Right cardiac atrium (tissue), 5 donors: ENCODE measurements around the gene STPG4. TPM values are rescaled to one million over a fixed set of nuclear protein-coding genes. Genes with fewer than 3 reads are reported as not detected.
"Not testable (repeated sequence)": the region's sequence is repeated elsewhere in the genome, so short reads cannot be mapped to it uniquely, and the experiment has no call there.

Experiments used
- ATAC-seq, 2 donors: fragments of 200-7000 bp; cut with Tn5 transposase; one replicate each; pipeline versions ENCODE4 v1.8.0 to v1.9.1; 2020; ENCODE audit warnings: moderate library complexity in 2 of 2, mild to moderate bottlenecking in 1 of 2
- DNase-seq, 3 donors: peaks; one replicate each; pipeline ENCODE4 v3.0.0-alpha.2; 2020
- H3K27ac ChIP-seq: one replicate; pipeline ENCODE4 v1.5.1; 2013; ENCODE audit warnings: mild to moderate bottlenecking, low read length, control low read depth, moderate library complexity
- H3K27me3 ChIP-seq: one replicate; pipeline ENCODE4 v1.6.1; 2013; ENCODE audit not compliant: control insufficient read depth, insufficient read depth
- H3K4me1 ChIP-seq: one replicate; pipeline ENCODE4 v1.6.1; 2013; ENCODE audit warnings: low read length; ENCODE audit not compliant: control insufficient read depth, insufficient read depth
- H3K4me3 ChIP-seq: one replicate; pipeline ENCODE4 v1.5.1; 2013; ENCODE audit warnings: low read length, control low read depth
- H3K9me3 ChIP-seq: one replicate; pipeline ENCODE4 v1.6.1; 2013; ENCODE audit warnings: low read length; ENCODE audit not compliant: control insufficient read depth
- WGBS: extraction: QIAGEN DNeasy Blood & Tissue Kit; methylation state at CpG from one replicate; pipeline ENCODE4 v1.1.7; 2013; 5-methylcytosine and 5-hydroxymethylcytosine counted together
- intact Hi-C, 4 donors: fragments of 100-400 bp; cut with DNase I; formaldehyde crosslinking; loops; one replicate each; pipeline versions ENCODE4 v1.11.0 to v1.14.0; 2022 to 2023
- polyA plus RNA-seq: library from polyadenylated mRNA; stranded (reverse); fragments of 200-250 nt; gene quantifications from one replicate; pipeline ENCODE4 v1.2.3, GENCODE V29; 2013
- total RNA-seq, 4 donors: library from RNA; stranded (reverse); fragmentation: NEBNext Ultra II Directional; extraction: Animal tissue kit (Norgen Biotek cat#: 25700); gene quantifications; one replicate each; pipeline ENCODE4 v1.2.1, GENCODE V29; 2021
- donor health status: healthy with polysubstance abuse.
- donor health status: DM: no; HTN: yes; CAD: no.
- donor health status: DM: no; HTN: no; CAD: no.
- donor health status: DM: no; HTN: yes; CAD: no; lungs with severe emphysema.
- donor health status: DM: yes; HTN: yes; CAD: no.

Gene STPG4
- total and polyA plus RNA-seq, 5 donors: 0.20 to 0.29 TPM; not detected in 3

- H3K9me3 ChIP-seq: peaks cover 1% of the 10 kb centered on the region
- ATAC-seq (no peak), DNase-seq (no peak)
- H3K27me3 ChIP-seq: no peaks in the 10 kb centered on the region
- H3K4me1 ChIP-seq: no peaks in the 10 kb centered on the region
- H3K4me3 ChIP-seq: no peak overlapping the region
- intact Hi-C loops: no loop called here
- H3K27ac ChIP-seq: no peak overlapping the region
- WGBS: 94% methylated on average over 3 of the region's 3 CpGs
These were observed 28.3 kb downstream of the STPG4 start for GRCh38 chr2:47126783-47127182.

- WGBS: 91% methylated on average over 4 of the region's 4 CpGs
- H3K9me3 ChIP-seq, DNase-seq, H3K27me3 ChIP-seq, H3K27ac ChIP-seq, ATAC-seq, H3K4me3 ChIP-seq, intact Hi-C loops, H3K4me1 ChIP-seq: not testable (repeated sequence)
These were observed 30.4 kb downstream of the STPG4 start for GRCh38 chr2:47124740-47125139.

- 93% methylated on average over 5 of the region's 5 CpGs for WGBS
- H3K4me1 ChIP-seq, H3K4me3 ChIP-seq, H3K9me3 ChIP-seq, H3K27ac ChIP-seq, ATAC-seq, H3K27me3 ChIP-seq, DNase-seq, intact Hi-C loops: not testable (repeated sequence)
These were observed 34.7 kb downstream of the STPG4 start for GRCh38 chr2:47120424-47120823.

- intact Hi-C loops: no loop called here
- Histone ChIP-seq H3K27ac (no peak overlapping the region), H3K4me1 (no peaks in the 10 kb centered on the region), H3K4me3 (no peak overlapping the region), H3K9me3 (no peaks in the 10 kb centered on the region), H3K27me3 (no peaks in the 10 kb centered on the region)
- ATAC-seq (no peak), DNase-seq (no peak)
- 63% methylated on average over 2 of the region's 2 CpGs for WGBS
These were observed 36.1 kb downstream of the STPG4 start for GRCh38 chr2:47119001-47119400.

GRCh38 chr2:47118581-47118980 lies 36.5 kb downstream of the STPG4 start:
- WGBS: 25% methylated on average over 2 of the region's 2 CpGs
- H3K4me1 ChIP-seq: no peaks in the 10 kb centered on the region
- ATAC-seq: no peak
- no peaks in the 10 kb centered on the region for H3K27me3 ChIP-seq
- no peak overlapping the region for H3K27ac ChIP-seq
- intact Hi-C loops: no loop called here
- H3K4me3 ChIP-seq: no peak overlapping the region
- no peaks in the 10 kb centered on the region for H3K9me3 ChIP-seq
- DNase-seq: no peak

- Histone ChIP-seq H3K27ac (no peak overlapping the region), H3K27me3 (no peaks in the 10 kb centered on the region), H3K4me3 (no peak overlapping the region), H3K9me3 (no peaks in the 10 kb centered on the region), H3K4me1 (no peaks in the 10 kb centered on the region)
- ATAC-seq (no peak), DNase-seq (no peak)
- intact Hi-C loops: no loop called here
- 82% methylated on average over 5 of the region's 5 CpGs for whole genome bisulfite sequencing
These were observed 42.3 kb downstream of the STPG4 start for GRCh38 chr2:47112665-47113435.

- 87% methylated on average over 5 of the region's 5 CpGs for WGBS
- intact Hi-C loops: no loop called here
- H3K4me1 ChIP-seq: no peaks in the 10 kb centered on the region
- DNase-seq (no peak), ATAC-seq (no peak)
- H3K27me3 ChIP-seq: no peaks in the 10 kb centered on the region
- H3K27ac ChIP-seq: no peak overlapping the region
- H3K9me3 ChIP-seq: no peaks in the 10 kb centered on the region
- no peak overlapping the region for H3K4me3 ChIP-seq
These were observed 45.4 kb downstream of the STPG4 start for GRCh38 chr2:47109680-47110079.

- 78% methylated on average over 4 of the region's 4 CpGs for WGBS
- intact Hi-C loops: no loop called here
These were observed 46.1 kb downstream of the STPG4 start for GRCh38 chr2:47109007-47109375.

GRCh38 chr2:47108267-47109006 lies 46.7 kb downstream of the STPG4 start:
- H3K27ac ChIP-seq, H3K4me3 ChIP-seq, DNase-seq, intact Hi-C loops, ATAC-seq, H3K9me3 ChIP-seq, H3K4me1 ChIP-seq, H3K27me3 ChIP-seq: not testable (repeated sequence)
- 96% methylated on average over 17 of the region's 19 CpGs for WGBS

More at GRCh38 chr2:47109007-47109375, 46.1 kb downstream of the STPG4 start:
- Histone ChIP-seq H3K27me3 (no peaks in the 10 kb centered on the region), H3K9me3 (no peaks in the 10 kb centered on the region), H3K27ac (no peak overlapping the region), H3K4me1 (no peaks in the 10 kb centered on the region), H3K4me3 (no peak overlapping the region)
- no peak for ATAC-seq
- DNase-seq: no peak

- H3K4me3 ChIP-seq, H3K4me1 ChIP-seq, H3K27ac ChIP-seq, H3K9me3 ChIP-seq, ATAC-seq, intact Hi-C loops, H3K27me3 ChIP-seq: not testable (repeated sequence)
- 98% methylated on average over 21 of the region's 21 CpGs for WGBS
- peak in 1 of 3 donors; percentile 50 for DNase-seq
These were observed 47.9 kb downstream of the STPG4 start for GRCh38 chr2:47107201-47107600.

- DNase-seq, H3K4me1 ChIP-seq, H3K27me3 ChIP-seq, intact Hi-C loops, H3K27ac ChIP-seq, H3K4me3 ChIP-seq, H3K9me3 ChIP-seq, ATAC-seq: not testable (repeated sequence)
- WGBS: 94% methylated on average over 4 of the region's 4 CpGs
These were observed 48.9 kb downstream of the STPG4 start for GRCh38 chr2:47106231-47106630.
